Amygdala (tissue), 56 donors: ENCODE results near the gene NFASC.

Experiments
- DNase-seq, 56 donors: peaks; one replicate each; lab custom pipeline; 2025; lab: John Stamatoyannopoulos, UW

The NFASC gene

GRCh38 chr1:204885288-204885711, 14.6 kb downstream of the NFASC start:
- DNase-seq = peak in 34 of 56 donors; percentile 20 to 82 (median 54)

- no peak for DNase-seq
Observed at GRCh38 chr1:204885790-204886189, 15.1 kb downstream of the NFASC start.

- no peak for DNase-seq
Observed at GRCh38 chr1:204887846-204888245, 17.2 kb downstream of the NFASC start.

GRCh38 chr1:204888294-204888693, 17.6 kb downstream of the NFASC start:
- no peak for DNase-seq

- no peak for DNase-seq
Observed at GRCh38 chr1:204889681-204890383, 19.2 kb downstream of the NFASC start.

GRCh38 chr1:204891860-204892259, 21.2 kb downstream of the NFASC start:
- no peak for DNase-seq

- DNase-seq = no peak
Observed at GRCh38 chr1:204894031-204894430, 23.4 kb downstream of the NFASC start.

GRCh38 chr1:204894606-204895005, 23.9 kb downstream of the NFASC start:
- DNase-seq = no peak

GRCh38 chr1:204896023-204896422, 25.4 kb downstream of the NFASC start:
- DNase-seq = no peak

GRCh38 chr1:204896787-204897469, 26.3 kb downstream of the NFASC start:
- DNase-seq = no peak

GRCh38 chr1:204900721-204901120, 30.1 kb downstream of the NFASC start:
- no peak for DNase-seq

- DNase-seq = no peak
Observed at GRCh38 chr1:204902671-204903070, 32.0 kb downstream of the NFASC start.

GRCh38 chr1:204904228-204904810, 33.7 kb downstream of the NFASC start:
- no peak for DNase-seq

GRCh38 chr1:204909109-204909508, 38.4 kb downstream of the NFASC start:
- no peak for DNase-seq

GRCh38 chr1:204915861-204916495, 45.3 kb downstream of the NFASC start:
- DNase-seq = no peak

- no peak for DNase-seq
Observed at GRCh38 chr1:204917802-204918201, 47.1 kb downstream of the NFASC start.

- DNase-seq = no peak
Observed at GRCh38 chr1:204920511-204920910, 49.8 kb downstream of the NFASC start.

- no peak for DNase-seq
Observed at GRCh38 chr1:204920967-204921366, 50.3 kb downstream of the NFASC start.

GRCh38 chr1:204921855-204922516, 51.3 kb downstream of the NFASC start:
- DNase-seq = no peak

- DNase-seq = peak in 1 of 56 donors; percentile 20
Observed at GRCh38 chr1:204923201-204923600, 52.5 kb downstream of the NFASC start.

GRCh38 chr1:204923626-204924012, 53.0 kb downstream of the NFASC start:
- no peak for DNase-seq
